GM19240 (cell line): ENCODE results near the gene OGDH.
"Not testable (repeated sequence)": the region's sequence is repeated elsewhere in the genome, so short reads cannot be mapped to it uniquely, and the experiment has no call there.

ENCODE experiments used
- DNase-seq: peaks from one replicate; pipeline ENCODE4 v3.0.0; 2011; ENCODE audit warnings: low spot score; ENCODE audit not compliant: insufficient read length

Gene OGDH

GRCh38 chr7:44606341-44607140 lies at the start of gene OGDH:
Gene OGDH, plus strand, starts transcription at chr7:44606627. Its CDS starts 17,717 bp downstream, at chr7:44624344.
- peak; percentile 93 for DNase-seq

GRCh38 chr7:44557485-44557884 lies 48.9 kb upstream of the OGDH start:
- no peak for DNase-seq

- DNase-seq, result no peak
Observed at GRCh38 chr7:44559485-44559884, 46.9 kb upstream of the OGDH start.

- DNase-seq, result no peak
Observed at GRCh38 chr7:44561481-44561880, 44.9 kb upstream of the OGDH start.

GRCh38 chr7:44561962-44562621 lies 44.3 kb upstream of the OGDH start:
- no peak for DNase-seq

GRCh38 chr7:44562622-44562962 lies 43.8 kb upstream of the OGDH start:
- DNase-seq, result not testable (repeated sequence)

GRCh38 chr7:44563171-44563679 lies 43.2 kb upstream of the OGDH start:
- DNase-seq, result no peak

GRCh38 chr7:44564606-44565005 lies 41.8 kb upstream of the OGDH start:
- DNase-seq, result no peak

- peak; percentile 36 for DNase-seq
Observed at GRCh38 chr7:44565097-44565794, 41.2 kb upstream of the OGDH start.

- no peak for DNase-seq
Observed at GRCh38 chr7:44565795-44566559, 40.5 kb upstream of the OGDH start.

GRCh38 chr7:44566680-44567079 lies 39.7 kb upstream of the OGDH start:
- DNase-seq, result no peak

GRCh38 chr7:44567884-44568283 lies 38.5 kb upstream of the OGDH start:
- no peak for DNase-seq

- no peak for DNase-seq
Observed at GRCh38 chr7:44568771-44569560, 37.5 kb upstream of the OGDH start.

- DNase-seq, result no peak
Observed at GRCh38 chr7:44569959-44570358, 36.5 kb upstream of the OGDH start.

- DNase-seq, result no peak
Observed at GRCh38 chr7:44572771-44573170, 33.7 kb upstream of the OGDH start.

- DNase-seq, result peak; percentile 79
Observed at GRCh38 chr7:44573464-44574286, 32.8 kb upstream of the OGDH start, which contains the start of gene DDX56. Gene DDX56, minus strand, starts transcription at chr7:44573908. Its CDS starts 13 bp downstream, at chr7:44573895.

GRCh38 chr7:44574287-44574872 lies 32.0 kb upstream of the OGDH start:
- DNase-seq, result no peak

GRCh38 chr7:44575054-44575453 lies 31.4 kb upstream of the OGDH start:
- DNase-seq, result no peak

- no peak for DNase-seq
Observed at GRCh38 chr7:44576228-44576627, 30.2 kb upstream of the OGDH start.
